SK-N-SH (cell line): ENCODE measurements around the gene THAP8. TPM values are rescaled to one million over a fixed set of nuclear protein-coding genes. Genes with fewer than 3 reads are reported as not detected.

ENCODE experiments used
- CTCF ChIA-PET: fragments of 300-600, 350-600 bp; formaldehyde crosslinking; extraction: SDS; loops from one replicate; lab custom pipeline; 2021; lab: Yijun Ruan, JAX
- POLR2A ChIA-PET: fragments of 350-600 bp; sonication (Branson Sonifier 250); formaldehyde crosslinking; extraction: SDS; loops from one replicate; lab custom pipeline; 2020; ENCODE audit warnings: antibody characterized with exemption, inconsistent platforms; lab: Yijun Ruan, JAX
- DNase-seq: peaks from one replicate; pipeline ENCODE4 v3.0.0; 2012
- H2AFZ ChIP-seq: fragments of 200-600 bp; sonication (generic); 2 replicates; pipeline ENCODE4 v1.8.1; 2016; ENCODE audit warnings: antibody characterized with exemption, mild to moderate bottlenecking, low read depth
- H3F3A ChIP-seq: fragments of 200-600 bp; sonication (generic); replicated peaks from 2 replicates; pipeline ENCODE3; 2016; ENCODE audit warnings: antibody characterized with exemption, mild to moderate bottlenecking; ENCODE audit not compliant: insufficient read depth
- H3K27ac ChIP-seq, 2 experiments: fragments of 200-500 bp in 1 of 2; fragments of 200-600 bp in 1 of 2; sonication (Bioruptor generic) in 1 of 2; sonication (generic), shearing (Covaris generic) in 1 of 2; 2 replicates each; pipeline versions ENCODE4 v1.5.1 to v1.6.1; 2014 to 2016; ENCODE audit warnings: low read depth in 2 of 2, inconsistent platforms in 1 of 2, low read length in 1 of 2, mild to moderate bottlenecking in 1 of 2, mixed read lengths in 1 of 2
- H3K27me3 ChIP-seq: fragments of 200-600 bp; sonication (generic), shearing (Covaris generic); 2 replicates; pipeline ENCODE4 v1.6.1; 2016; ENCODE audit warnings: mixed run types; ENCODE audit not compliant: insufficient read depth
- H3K36me3 ChIP-seq, 2 experiments: fragments of 200-500 bp in 1 of 2; fragments of 200-600 bp in 1 of 2; sonication (Bioruptor generic) in 1 of 2; sonication (generic) in 1 of 2; replicated peaks in 1 of 2; 2 replicates each; pipeline versions ENCODE3 to v1.5.1; 2014 to 2016; ENCODE audit warnings: low read length in 1 of 2, mild to moderate bottlenecking in 1 of 2; ENCODE audit not compliant: insufficient read depth in 2 of 2, control insufficient read depth in 1 of 2
- H3K4me1 ChIP-seq, 2 experiments: fragments of 200-500 bp in 1 of 2; fragments of 200-600 bp in 1 of 2; sonication (Bioruptor generic) in 1 of 2; sonication (generic), shearing (Covaris generic) in 1 of 2; 2 replicates each; pipeline versions ENCODE4 v1.5.1 to v1.6.1; 2014 to 2016; ENCODE audit warnings: low read depth in 1 of 2, low read length in 1 of 2, mixed run types in 1 of 2; ENCODE audit not compliant: insufficient read depth in 2 of 2, control insufficient read depth in 1 of 2
- H3K4me2 ChIP-seq: fragments of 200-600 bp; sonication (generic), shearing (Covaris generic); 2 replicates; pipeline ENCODE4 v1.6.1; 2017; ENCODE audit warnings: mixed run types
- H3K4me3 ChIP-seq, 2 experiments: fragments of 200-500 bp in 1 of 2; fragments of 200-600 bp in 1 of 2; sonication (Bioruptor generic) in 1 of 2; sonication (generic), shearing (Covaris generic) in 1 of 2; 2 replicates each; pipeline versions ENCODE4 v1.5.1 to v1.8.1; 2014 to 2016; ENCODE audit warnings: low read depth in 2 of 2, inconsistent platforms in 1 of 2, low read length in 1 of 2, mild to moderate bottlenecking in 1 of 2, mixed read lengths in 1 of 2, moderate library complexity in 1 of 2
- H3K79me2 ChIP-seq: fragments of 200-600 bp; sonication (generic); 2 replicates; pipeline ENCODE4 v1.8.1; 2017; ENCODE audit warnings: mild to moderate bottlenecking; ENCODE audit not compliant: insufficient read depth
- H3K9ac ChIP-seq: fragments of 200-600 bp; sonication (generic); 2 replicates; pipeline ENCODE4 v1.6.1; 2017; ENCODE audit warnings: mixed run types
- H3K9me2 ChIP-seq: fragments of 200-600 bp; sonication (generic); 2 replicates; pipeline ENCODE4 v1.6.1; 2017; ENCODE audit warnings: mixed run types
- H3K9me3 ChIP-seq: fragments of 200-600 bp; sonication (generic); 2 replicates; pipeline ENCODE4 v1.6.1; 2017; ENCODE audit warnings: mixed run types, mild to moderate bottlenecking, moderate library complexity
- H4K20me1 ChIP-seq: fragments of 200-600 bp; sonication (generic); 2 replicates; pipeline ENCODE4 v1.6.1; 2017; ENCODE audit warnings: mild to moderate bottlenecking, mixed run types; ENCODE audit not compliant: insufficient read depth
- EP300 ChIP-seq, 2 experiments: IDR thresholded peaks; 2 replicates each; pipeline versions ENCODE4 v1.4.0 to v1.6.1; 2012; ENCODE audit warnings: borderline replicate concordance in 1 of 2, low read depth in 1 of 2, low read length in 1 of 2
- FOSL2 ChIP-seq: IDR thresholded peaks from 2 replicates; pipeline ENCODE4 v1.4.0; 2012; ENCODE audit warnings: low read depth, mild to moderate bottlenecking, moderate library complexity, borderline replicate concordance
- FOXM1 ChIP-seq: IDR thresholded peaks from 2 replicates; pipeline ENCODE4 v1.4.0; 2012; ENCODE audit warnings: low read depth, mild to moderate bottlenecking
- GABPA ChIP-seq: IDR thresholded peaks from 2 replicates; pipeline ENCODE4 v1.4.0; 2012; ENCODE audit warnings: low read depth, mild to moderate bottlenecking
- JUND ChIP-seq: IDR thresholded peaks from 2 replicates; pipeline ENCODE4 v1.4.0; 2012
- MEF2A ChIP-seq: IDR thresholded peaks from 2 replicates; pipeline ENCODE4 v1.4.0; 2012; ENCODE audit warnings: low read depth, borderline replicate concordance
- MXI1 ChIP-seq: IDR thresholded peaks from 2 replicates; pipeline ENCODE4 v1.6.1; 2012; ENCODE audit warnings: mild to moderate bottlenecking, low read depth, low read length, improper control_type of control experiment
- NFIC ChIP-seq: IDR thresholded peaks from 2 replicates; pipeline ENCODE4 v1.4.0; 2012; ENCODE audit warnings: borderline replicate concordance
- NRF1 ChIP-seq: IDR thresholded peaks from 2 replicates; pipeline ENCODE4 v1.6.1; 2012; ENCODE audit warnings: low read depth, mild to moderate bottlenecking, low read length
- REST ChIP-seq: IDR thresholded peaks from 2 replicates; pipeline ENCODE4 v1.6.1; 2012; ENCODE audit warnings: mild to moderate bottlenecking, low read depth, low read length, moderate library complexity
- RFX5 ChIP-seq: IDR thresholded peaks from 2 replicates; pipeline ENCODE4 v1.6.1; 2012; ENCODE audit warnings: mild to moderate bottlenecking, improper control_type of control experiment, low read length
- SIN3A ChIP-seq: IDR thresholded peaks from 2 replicates; pipeline ENCODE4 v1.6.1; 2012; ENCODE audit warnings: low read depth, mild to moderate bottlenecking, low read length, moderate library complexity, borderline replicate concordance
- SMC3 ChIP-seq: IDR thresholded peaks from 2 replicates; pipeline ENCODE4 v1.6.1; 2012; ENCODE audit warnings: low read depth, low read length, improper control_type of control experiment
- WGBS: methylation state at CpG from one replicate; pipeline ENCODE4 v1.1.6; 2017; ENCODE audit warnings: low lambda C conversion rate; 5-methylcytosine and 5-hydroxymethylcytosine counted together
- polyA plus RNA-seq, 3 experiments: library from polyadenylated mRNA; depleted of rRNA; stranded (reverse); fragments of >200 nt; gene quantifications; 2 replicates each; pipeline ENCODE4 v1.2.3, GENCODE V29; 2012
- TF ChIP-seq, protein P1 (sequence below): IDR thresholded peaks from 2 replicates; pipeline ENCODE4 v1.4.0; 2012; ENCODE audit warnings: low read depth, borderline replicate concordance
- TF ChIP-seq, protein P2 (sequence below): fragments of 150-350 bp; IDR thresholded peaks from 2 replicates; pipeline ENCODE4 v1.6.1; 2016; ENCODE audit warnings: mild to moderate bottlenecking, low read depth, low read length

Gene THAP8
- polyA plus RNA-seq, 1 of the 3 experiments (the other 2 are of a cell fraction): 6.3 TPM

DNA sequence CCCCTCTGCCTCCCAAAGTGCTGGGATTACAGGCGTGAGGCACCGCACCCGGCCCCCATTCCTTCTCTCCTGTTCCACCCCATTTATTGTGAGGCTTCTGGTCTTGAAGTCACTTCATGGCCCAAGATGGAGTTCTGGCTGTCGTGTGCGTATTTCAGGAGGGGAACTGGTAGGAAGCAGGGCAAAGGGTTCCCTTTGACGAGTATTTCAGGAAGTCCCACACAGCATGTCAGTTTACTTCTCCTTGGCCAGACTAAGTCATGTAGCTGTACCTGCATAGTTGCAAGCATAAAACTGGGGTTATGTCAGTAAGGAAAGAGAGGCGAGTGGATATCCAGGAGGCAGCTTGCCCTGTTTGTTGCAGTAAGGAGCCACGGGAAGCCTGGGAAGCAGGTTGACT is 10.7 kb upstream of the THAP8 start:
- TF ChIP-seq JUND (no peak), MXI1 (no peak), NRF1 (no peak), FOXM1 (no peak), GABPA (no peak), RFX5 (no peak), FOSL2 (no peak), SMC3 (no peak)
- TF ChIP-seq, protein P1, sequence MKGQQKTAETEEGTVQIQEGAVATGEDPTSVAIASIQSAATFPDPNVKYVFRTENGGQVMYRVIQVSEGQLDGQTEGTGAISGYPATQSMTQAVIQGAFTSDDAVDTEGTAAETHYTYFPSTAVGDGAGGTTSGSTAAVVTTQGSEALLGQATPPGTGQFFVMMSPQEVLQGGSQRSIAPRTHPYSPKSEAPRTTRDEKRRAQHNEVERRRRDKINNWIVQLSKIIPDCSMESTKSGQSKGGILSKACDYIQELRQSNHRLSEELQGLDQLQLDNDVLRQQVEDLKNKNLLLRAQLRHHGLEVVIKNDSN: no peak
- DNase-seq: no peak
- H4K20me1 ChIP-seq: no peaks in the 10 kb centered on the region
- POLR2A ChIA-PET: interaction anchor here (0.6 kb wide), 1 partner anchor 460 kb away, joined by 3 read pairs; no protein-coding TSS in a partner anchor
- peaks cover 11 to 18% of the 10 kb centered on the region in 2 experiments for H3K36me3 ChIP-seq
- H3K79me2 ChIP-seq: peaks cover 6% of the 10 kb centered on the region; the same call in 1 of the 2 replicates
- no peak overlapping the region for H3K4me3 ChIP-seq
- 99% methylated on average over 8 of the region's 8 CpGs for WGBS
- H3F3A ChIP-seq: no peaks in the 10 kb centered on the region
- H3K4me2 ChIP-seq: no peak overlapping the region
- no peak overlapping the region for H3K9ac ChIP-seq
- no peaks in the 10 kb centered on the region for H3K27me3 ChIP-seq
- no peak overlapping the region for H3K27ac ChIP-seq
- no peaks in the 10 kb centered on the region for H3K9me2 ChIP-seq
- CTCF ChIA-PET: no interaction called here
- H3K9me3 ChIP-seq: no peaks in the 10 kb centered on the region
- no peak overlapping the region for H2AFZ ChIP-seq
- H3K4me1 ChIP-seq: no peaks in the 10 kb centered on the region; a peak in 1 of 4 replicates

DNA sequence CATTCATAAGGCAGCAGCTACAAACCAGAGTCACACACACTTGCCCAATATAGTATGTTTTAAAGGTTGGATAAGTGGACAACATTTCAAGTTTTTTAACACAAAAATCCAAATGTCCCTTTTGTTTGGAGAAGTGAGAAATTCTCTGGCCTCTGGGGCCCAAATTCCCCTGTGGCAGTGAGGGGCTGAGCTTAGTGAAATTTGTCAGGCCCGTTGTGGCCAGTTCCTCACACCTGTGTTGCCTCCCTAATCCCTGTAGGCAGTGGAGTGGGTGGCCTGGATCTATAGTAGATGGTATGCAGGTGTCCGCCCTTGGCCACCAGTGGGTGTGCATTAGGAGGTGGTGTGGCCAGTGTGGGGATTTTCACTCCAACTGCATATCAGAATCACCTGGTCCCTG is 7.3 kb upstream of the THAP8 start:
- H3F3A ChIP-seq: no peaks in the 10 kb centered on the region
- WGBS: 100% methylated on average over 2 of the region's 2 CpGs
- H3K9me2 ChIP-seq: no peaks in the 10 kb centered on the region
- no peak overlapping the region for H3K4me2 ChIP-seq
- H4K20me1 ChIP-seq: peaks cover 17% of the 10 kb centered on the region; the same call in 1 of the 2 replicates
- H3K4me3 ChIP-seq: no peak overlapping the region
- no peak overlapping the region for H3K9ac ChIP-seq
- H3K79me2 ChIP-seq: peaks cover 38% of the 10 kb centered on the region
- no peak overlapping the region for H2AFZ ChIP-seq
- no peaks in the 10 kb centered on the region for H3K27me3 ChIP-seq
- ChIA-PET POLR2A (interaction anchor here (0.8 kb wide), 1 partner anchor 53 kb away, joined by 3 read pairs; no protein-coding TSS in a partner anchor), CTCF (interaction anchor here (0.9 to 1.6 kb wide), 6 partner anchors 23 to 112 kb away, joined by 3 to 10 read pairs (median 4); no protein-coding TSS in a partner anchor)
- TF ChIP-seq, protein P2, sequence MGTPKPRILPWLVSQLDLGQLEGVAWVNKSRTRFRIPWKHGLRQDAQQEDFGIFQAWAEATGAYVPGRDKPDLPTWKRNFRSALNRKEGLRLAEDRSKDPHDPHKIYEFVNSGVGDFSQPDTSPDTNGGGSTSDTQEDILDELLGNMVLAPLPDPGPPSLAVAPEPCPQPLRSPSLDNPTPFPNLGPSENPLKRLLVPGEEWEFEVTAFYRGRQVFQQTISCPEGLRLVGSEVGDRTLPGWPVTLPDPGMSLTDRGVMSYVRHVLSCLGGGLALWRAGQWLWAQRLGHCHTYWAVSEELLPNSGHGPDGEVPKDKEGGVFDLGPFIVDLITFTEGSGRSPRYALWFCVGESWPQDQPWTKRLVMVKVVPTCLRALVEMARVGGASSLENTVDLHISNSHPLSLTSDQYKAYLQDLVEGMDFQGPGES: no peak
- TF ChIP-seq SMC3: no peak
- TF ChIP-seq MEF2A: no peak
- no peak for TF ChIP-seq EP300 (IDR thresholded peaks at IDR 0.05; ENCODE audit: borderline replicate concordance in 1 of 2, low read depth in 1 of 2, low read length in 1 of 2)
- no peak for TF ChIP-seq REST
- TF ChIP-seq NFIC: no peak
- no peak for TF ChIP-seq SIN3A
- peaks cover 5 to 6% of the 10 kb centered on the region in 2 experiments for H3K36me3 ChIP-seq
- DNase-seq: no peak
- H3K4me1 ChIP-seq: no peaks in the 10 kb centered on the region
- no peaks in the 10 kb centered on the region for H3K9me3 ChIP-seq
- H3K27ac ChIP-seq: no peak overlapping the region
